NOMO-1 treated with dmso at 0.1 percent for 144 hours (cell line): ENCODE measurements around the gene LMOD1.
A peak's percentile ranks its signal among the peaks of the same experiment; 100 is the strongest.

Source experiments
- DNase-seq: peaks from one replicate; lab custom pipeline; 2025; ENCODE audit not compliant: unreplicated experiment; lab: John Stamatoyannopoulos, UW

The LMOD1 gene

GRCh38 chr1:201895120-201895665, 51.2 kb downstream of the LMOD1 start:
- DNase-seq: no peak

GRCh38 chr1:201894343-201895119, 51.8 kb downstream of the LMOD1 start:
- DNase-seq: no peak

GRCh38 chr1:201893431-201893830, 52.9 kb downstream of the LMOD1 start:
- no peak for DNase-seq

DNA sequence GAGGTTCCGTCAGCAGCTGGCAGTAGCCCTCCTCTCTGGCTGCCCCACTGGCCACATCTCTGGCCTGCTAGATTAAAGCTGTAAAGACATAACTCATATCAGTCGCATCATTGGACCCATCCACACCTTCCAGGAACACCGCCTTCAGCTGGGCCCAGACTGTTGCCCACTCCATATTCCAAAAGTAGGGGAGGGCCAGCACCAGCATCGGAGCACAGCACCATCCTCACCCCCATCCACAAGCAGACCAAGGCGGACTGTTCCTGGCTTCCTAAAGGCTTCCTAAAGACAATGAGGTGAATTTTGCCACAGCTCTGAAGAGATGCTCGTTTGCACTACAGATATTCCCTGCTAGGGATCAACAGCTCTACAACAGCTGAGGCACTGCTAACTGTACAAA, 54.1 kb downstream of the LMOD1 start:
- DNase-seq: no peak

DNA sequence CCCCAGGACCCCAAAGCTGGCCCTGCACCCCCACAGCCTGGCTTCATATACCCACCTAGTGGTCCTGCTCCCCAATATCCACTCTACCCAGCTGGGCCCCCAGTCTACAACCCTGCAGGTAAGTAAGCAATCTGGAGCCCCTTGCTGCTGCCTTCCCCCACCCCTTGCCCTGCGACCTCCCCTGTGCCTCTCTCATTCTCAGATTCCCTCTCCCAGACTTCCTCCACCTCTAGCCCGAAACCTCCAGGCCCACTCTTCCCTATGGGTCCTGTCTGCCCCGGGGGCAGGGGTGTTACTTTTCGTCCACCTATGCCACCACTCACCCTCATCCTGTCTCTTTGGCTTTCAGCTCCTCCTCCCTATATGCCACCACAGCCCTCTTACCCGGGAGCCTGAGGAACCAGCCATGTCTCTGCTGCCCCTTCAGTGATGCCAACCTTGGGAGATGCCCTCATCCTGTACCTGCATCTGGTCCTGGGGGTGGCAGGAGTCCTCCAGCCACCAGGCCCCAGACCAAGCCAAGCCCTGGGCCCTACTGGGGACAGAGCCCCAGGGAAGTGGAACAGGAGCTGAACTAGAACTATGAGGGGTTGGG, 54.8 kb downstream of the LMOD1 start:
- no peak for DNase-seq

GRCh38 chr1:201890806-201891450, 55.4 kb downstream of the LMOD1 start:
- no peak for DNase-seq

DNA sequence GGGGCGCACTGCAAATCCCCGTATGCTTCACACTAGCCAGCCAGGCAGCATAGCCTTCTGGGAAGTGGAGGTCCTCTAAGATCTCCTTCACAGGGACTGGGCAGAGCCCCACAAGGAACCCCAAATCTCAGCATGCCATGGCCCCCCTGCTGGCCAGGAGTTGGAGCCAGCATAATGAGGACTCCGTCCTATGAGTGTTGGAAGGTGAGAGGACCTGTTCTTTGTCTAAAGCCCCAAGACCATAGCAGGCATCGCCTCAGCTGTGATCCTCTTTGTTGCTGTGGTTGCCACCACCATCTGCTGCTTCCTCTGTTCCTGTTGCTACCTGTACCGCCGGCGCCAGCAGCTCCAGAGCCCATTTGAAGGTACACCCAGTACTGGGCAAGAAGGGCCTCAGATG, 56.1 kb downstream of the LMOD1 start:
- no peak for DNase-seq

DNA sequence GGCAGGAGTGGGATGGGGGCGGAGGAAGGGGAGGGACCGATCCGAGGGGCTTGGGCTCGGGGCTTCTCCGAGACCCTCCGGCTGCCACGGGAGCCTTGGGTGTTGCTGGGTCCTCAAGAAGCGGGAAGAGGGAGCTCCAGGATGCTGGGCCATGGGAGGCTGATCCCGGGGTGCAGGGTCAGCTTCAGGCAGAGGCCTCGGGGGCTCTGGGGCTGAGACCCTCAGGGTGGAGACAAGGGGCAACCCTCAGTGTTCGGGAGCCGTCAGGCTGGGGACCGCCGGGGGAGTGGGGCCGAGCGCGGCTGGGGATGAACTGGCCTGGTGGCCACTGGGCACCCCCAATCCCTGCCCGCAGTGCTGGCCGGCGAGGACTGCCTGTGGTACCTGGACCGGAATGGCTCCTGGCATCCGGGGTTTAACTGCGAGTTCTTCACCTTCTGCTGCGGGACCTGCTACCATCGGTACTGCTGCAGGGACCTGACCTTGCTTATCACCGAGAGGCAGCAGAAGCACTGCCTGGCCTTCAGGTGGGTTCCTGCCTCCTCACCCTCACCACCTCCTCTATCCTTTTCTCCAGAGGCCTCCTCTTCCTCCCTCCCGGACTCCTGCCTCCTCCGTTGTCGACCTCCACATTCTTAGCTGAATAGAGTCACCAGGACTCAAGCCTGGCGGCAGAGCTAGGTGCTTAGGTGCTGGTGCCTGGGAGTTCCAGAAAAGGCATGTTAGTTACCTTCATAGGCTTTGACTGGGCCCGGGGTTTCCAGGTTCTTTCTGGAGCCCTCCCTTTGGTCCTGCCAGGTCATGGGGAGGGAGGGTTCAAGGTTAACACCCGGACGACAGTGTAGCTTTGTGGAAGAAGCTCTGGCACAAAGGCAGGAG, 57.0 kb downstream of the LMOD1 start:
- no peak for DNase-seq

GRCh38 chr1:201888282-201889089, 57.9 kb downstream of the LMOD1 start, which contains the start of gene SHISA4:
Gene SHISA4 (plus strand): TSS chr1:201888898. CDS start chr1:201888995, 97 bp downstream.
- no peak for DNase-seq

- no peak for DNase-seq
Measured at GRCh38 chr1:201887116-201887866, 59.1 kb downstream of the LMOD1 start.

DNA sequence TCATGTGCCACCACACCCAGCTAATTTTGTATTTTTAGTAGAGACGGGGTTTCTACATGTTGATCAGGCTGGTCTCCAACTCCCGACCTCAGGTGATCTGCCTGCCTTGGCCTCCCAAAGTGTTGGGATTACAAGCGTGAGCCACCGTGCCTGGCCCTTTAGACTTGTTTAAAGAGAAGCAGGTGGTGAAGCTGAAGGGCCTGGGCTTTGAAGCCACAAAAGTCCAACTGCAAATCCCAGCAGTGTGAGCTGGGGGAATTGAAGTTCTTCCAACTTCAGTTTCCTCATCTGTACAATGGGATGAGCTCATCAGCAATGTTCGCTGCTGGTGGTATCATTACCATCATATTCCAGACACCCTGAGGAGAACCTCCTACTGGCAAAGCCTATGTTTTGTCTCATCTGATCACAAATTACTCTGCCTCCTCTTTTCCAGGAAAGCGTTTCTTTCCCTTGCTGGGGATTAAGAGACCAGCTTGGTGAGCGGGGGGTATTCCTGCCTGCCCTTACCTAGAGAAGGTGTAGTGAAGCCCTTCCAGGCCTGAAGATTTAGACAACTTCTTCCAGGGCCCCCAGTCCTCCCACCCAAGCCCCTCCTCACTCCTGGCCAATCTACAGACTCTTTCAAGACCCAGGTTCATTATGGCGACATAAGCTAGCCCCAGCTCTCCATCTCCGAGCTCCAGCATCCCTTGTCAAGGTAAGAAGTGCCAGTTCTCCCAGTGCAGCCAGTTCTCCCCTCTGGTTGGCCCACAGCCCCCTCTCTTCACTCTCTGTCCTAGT, 60.1 kb downstream of the LMOD1 start:
- no peak for DNase-seq

GRCh38 chr1:201885531-201886075, 60.7 kb downstream of the LMOD1 start:
- no peak for DNase-seq

DNA sequence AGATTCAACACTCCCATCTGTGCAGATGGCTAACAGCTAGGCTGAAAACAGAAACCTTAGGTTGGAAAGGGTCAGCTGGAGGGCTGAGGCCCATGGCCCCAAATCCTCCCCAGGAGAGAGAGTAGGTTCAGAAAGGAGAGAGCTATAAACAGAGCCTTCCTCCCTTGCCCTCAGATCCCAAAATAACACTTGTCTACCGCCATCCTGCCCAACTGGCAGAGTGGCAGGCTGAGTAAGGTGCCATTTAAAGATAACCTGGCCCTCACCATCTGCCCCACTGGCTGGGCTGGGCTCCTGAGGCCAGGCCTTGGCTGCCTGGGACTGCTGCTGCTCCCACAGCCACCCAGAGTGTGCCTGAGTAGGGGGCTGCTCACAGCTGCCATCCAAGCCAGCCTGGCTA, 61.9 kb downstream of the LMOD1 start:
- no peak for DNase-seq

DNA sequence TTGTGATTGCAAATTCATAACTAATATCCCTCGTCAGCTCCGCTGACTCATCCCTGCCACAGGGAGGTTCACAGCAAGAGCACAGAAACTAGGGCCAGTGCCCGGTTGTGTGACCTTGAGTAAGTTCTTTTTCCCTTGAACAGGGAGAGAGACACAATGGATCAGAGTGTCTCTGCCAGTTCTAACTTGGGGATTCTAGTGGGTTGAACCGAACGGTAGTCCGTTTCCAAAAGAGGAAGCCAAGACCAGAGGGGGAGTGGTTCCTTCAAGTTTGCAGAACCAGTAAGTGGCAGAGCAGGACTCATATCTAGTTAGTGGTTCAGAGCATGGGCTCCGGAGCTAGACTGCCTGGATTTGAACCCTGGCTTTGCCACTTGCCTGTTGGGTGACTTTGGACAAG, 62.6 kb downstream of the LMOD1 start:
- peak; percentile 38 for DNase-seq

DNA sequence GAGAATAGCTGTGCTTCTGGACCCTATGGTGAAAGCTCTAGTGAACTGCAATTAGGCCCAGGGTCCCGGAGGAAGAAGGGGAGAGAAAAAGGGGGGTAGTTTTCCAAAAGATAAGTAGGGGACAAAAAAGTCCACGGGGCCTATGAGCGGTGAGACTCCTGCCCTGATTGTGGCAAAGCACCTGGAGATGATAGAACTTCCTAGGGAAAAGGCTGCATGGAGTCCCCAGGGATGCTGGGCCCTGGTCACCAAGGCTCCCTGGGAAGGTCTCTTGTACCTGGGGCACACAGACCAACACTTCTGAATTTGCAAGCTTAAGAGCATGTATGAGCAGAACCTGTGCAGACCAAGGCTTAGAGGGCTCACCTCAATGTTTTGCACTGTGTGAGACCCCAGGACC, 63.1 kb downstream of the LMOD1 start:
- DNase-seq: no peak

GRCh38 chr1:201882665-201883132, 63.6 kb downstream of the LMOD1 start:
- peak; percentile 88 for DNase-seq

DNA sequence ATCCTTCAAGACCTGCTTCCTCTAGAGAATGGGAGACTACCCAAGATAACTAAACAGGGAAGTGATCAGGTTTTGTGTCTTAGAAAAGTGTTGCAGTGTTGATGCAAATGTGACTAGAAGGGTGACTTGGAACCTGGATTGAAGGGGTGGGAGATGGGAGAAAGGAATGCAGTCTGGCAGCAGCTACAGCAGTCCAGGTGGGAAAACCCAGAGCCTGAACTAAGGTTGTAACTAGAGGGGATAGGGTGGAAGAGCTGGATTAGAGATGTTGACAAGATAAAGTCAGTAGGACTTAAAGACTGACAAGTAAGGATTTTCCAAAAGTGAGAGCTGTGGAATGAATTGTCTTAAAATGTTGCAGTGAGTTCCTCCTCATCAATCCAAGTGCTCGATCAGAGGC, 64.7 kb downstream of the LMOD1 start:
- no peak for DNase-seq

GRCh38 chr1:201880928-201881571, 65.3 kb downstream of the LMOD1 start:
- DNase-seq: peak; percentile 21
